A673 (cell line): ENCODE data around the gene TFAP2C. TPM values are rescaled to one million over a fixed set of nuclear protein-coding genes. Genes with fewer than 3 reads are reported as not detected.

Experiments used
- BruUV-seq: library from RNA; stranded (reverse); fragments of 400-500 nt; replicated peaks from 2 replicates; lab custom pipeline; 2021; lab: Mats Ljungman, UMichigan
- CTCF ChIA-PET: fragments of 300-600 bp; sonication (Branson Sonifier 250); formaldehyde crosslinking; loops from one replicate; lab custom pipeline; 2022; ENCODE audit warnings: antibody characterized with exemption; lab: Charles Lee
- POLR2A ChIA-PET: fragments of 300-600 bp; sonication (Branson Sonifier 250); formaldehyde crosslinking; loops from one replicate; lab custom pipeline; 2022; ENCODE audit warnings: antibody characterized with exemption; ENCODE audit not compliant: low non-redundant PET; lab: Charles Lee
- DNase-seq: peaks from one replicate; pipeline ENCODE4 v3.0.0-alpha.2; 2015; ENCODE audit warnings: low spot score
- H3K27ac ChIP-seq: fragments of 200-600 bp; sonication (generic); 2 replicates; pipeline ENCODE4 v1.5.1; 2016; ENCODE audit warnings: mixed run types, low read depth, mild to moderate bottlenecking, mixed read lengths, antibody characterized with exemption, low read length; ENCODE audit not compliant: poor library complexity, severe bottlenecking
- H3K27me3 ChIP-seq: fragments of 200-600 bp; sonication (generic); replicated peaks from 2 replicates; pipeline ENCODE4 v1.6.1; 2017; ENCODE audit warnings: mixed run types, low read depth, mild to moderate bottlenecking, mixed read lengths, antibody characterized with exemption, low read length; ENCODE audit not compliant: insufficient read depth, poor library complexity
- H3K36me3 ChIP-seq: fragments of 200-600 bp; sonication (generic); 2 replicates; pipeline ENCODE4 v1.6.1; 2016; ENCODE audit warnings: mixed run types, mild to moderate bottlenecking, mixed read lengths, antibody characterized with exemption, low read length; ENCODE audit not compliant: insufficient read depth, poor library complexity, severe bottlenecking
- H3K4me1 ChIP-seq: fragments of 200-600 bp; sonication (generic); 2 replicates; pipeline ENCODE4 v1.6.1; 2017; ENCODE audit warnings: mixed run types, mild to moderate bottlenecking, mixed read lengths, antibody characterized with exemption, low read length; ENCODE audit not compliant: insufficient read depth, poor library complexity, severe bottlenecking
- H3K4me3 ChIP-seq: fragments of 200-600 bp; sonication (generic); 2 replicates; pipeline ENCODE4 v1.5.1; 2016; ENCODE audit warnings: low read depth, mixed run types, mild to moderate bottlenecking, mixed read lengths, low read length; ENCODE audit not compliant: poor library complexity, severe bottlenecking
- H3K9me3 ChIP-seq: fragments of 200-600 bp; sonication (generic); 2 replicates; pipeline ENCODE4 v1.6.1; 2016; ENCODE audit warnings: mixed run types, low read depth, mild to moderate bottlenecking, mixed read lengths, antibody characterized with exemption, low read length; ENCODE audit not compliant: poor library complexity, severe bottlenecking
- EZH2 ChIP-seq: fragments of 200-600 bp; sonication (generic); IDR thresholded peaks from 2 replicates; pipeline ENCODE4 v1.6.1; 2017; ENCODE audit warnings: borderline replicate concordance, low read depth, mild to moderate bottlenecking, mixed read lengths, antibody characterized with exemption, low read length; ENCODE audit not compliant: poor library complexity, severe bottlenecking
- intact Hi-C: fragments of 100-400 bp; cut with micrococcal nuclease; formaldehyde crosslinking; loops from one replicate; pipeline ENCODE4 v1.10.0; 2022; ENCODE audit not compliant: unreplicated experiment
- total RNA-seq: library from RNA; stranded (reverse); gene quantifications from 2 replicates; pipeline ENCODE4 v1.2.3, GENCODE V29; 2021
- TF ChIP-seq, protein P1 (sequence below): fragments of 300-800, 200-600 bp; sonication (generic); conservative IDR thresholded peaks from 2 replicates; pipeline ENCODE4 v1.5.1; 2017; ENCODE audit warnings: low read depth, mild to moderate bottlenecking, antibody characterized with exemption, low read length, moderate library complexity, mixed read lengths

Gene TFAP2C
- total RNA-seq, 1 experiment from 2014 or later = 0.11 TPM

GRCh38 chr20:56688106-56688505 lies 59.0 kb downstream of the TFAP2C start:
- DNase-seq = no peak
- Histone ChIP-seq H3K4me3 (no peak overlapping the region), H3K27ac (no peak overlapping the region), H3K9me3 (no peaks in the 10 kb centered on the region), H3K4me1 (no peaks in the 10 kb centered on the region), H3K36me3 (no peaks in the 10 kb centered on the region), H3K27me3 (peaks cover 4% of the 10 kb centered on the region)
- intact Hi-C loops = no loop called here
- ChIA-PET CTCF (no interaction called here), POLR2A (no interaction called here)
- BruUV-seq = no TSS peak
- TF ChIP-seq, protein P1, sequence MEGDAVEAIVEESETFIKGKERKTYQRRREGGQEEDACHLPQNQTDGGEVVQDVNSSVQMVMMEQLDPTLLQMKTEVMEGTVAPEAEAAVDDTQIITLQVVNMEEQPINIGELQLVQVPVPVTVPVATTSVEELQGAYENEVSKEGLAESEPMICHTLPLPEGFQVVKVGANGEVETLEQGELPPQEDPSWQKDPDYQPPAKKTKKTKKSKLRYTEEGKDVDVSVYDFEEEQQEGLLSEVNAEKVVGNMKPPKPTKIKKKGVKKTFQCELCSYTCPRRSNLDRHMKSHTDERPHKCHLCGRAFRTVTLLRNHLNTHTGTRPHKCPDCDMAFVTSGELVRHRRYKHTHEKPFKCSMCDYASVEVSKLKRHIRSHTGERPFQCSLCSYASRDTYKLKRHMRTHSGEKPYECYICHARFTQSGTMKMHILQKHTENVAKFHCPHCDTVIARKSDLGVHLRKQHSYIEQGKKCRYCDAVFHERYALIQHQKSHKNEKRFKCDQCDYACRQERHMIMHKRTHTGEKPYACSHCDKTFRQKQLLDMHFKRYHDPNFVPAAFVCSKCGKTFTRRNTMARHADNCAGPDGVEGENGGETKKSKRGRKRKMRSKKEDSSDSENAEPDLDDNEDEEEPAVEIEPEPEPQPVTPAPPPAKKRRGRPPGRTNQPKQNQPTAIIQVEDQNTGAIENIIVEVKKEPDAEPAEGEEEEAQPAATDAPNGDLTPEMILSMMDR = no peak
- TF ChIP-seq EZH2 = no peak

Other genes with a start within 250 kb of the TFAP2C start
- 105 and 112 TPM in 2 replicates for gene AURKA, start 237.1 kb upstream of the TFAP2C start, total RNA-seq
- 52.5 and 58.2 TPM in 2 replicates for gene CSTF1, start 236.7 kb upstream of the TFAP2C start, total RNA-seq
- 0.11 and 0.28 TPM in 2 replicates for gene CASS4, start 217.0 kb upstream of the TFAP2C start, total RNA-seq
- 86.7 and 99.1 TPM in 2 replicates for gene RTF2, start 160.7 kb upstream of the TFAP2C start, total RNA-seq
- 0.32 and 0.46 TPM in 2 replicates for gene FAM209A, start 104.6 kb upstream of the TFAP2C start, total RNA-seq
- gene FAM209B, start 96.1 kb upstream of the TFAP2C start, total RNA-seq = 0.45 and 0.81 TPM in 2 replicates